Spleen (tissue), 13 donors: ENCODE data around the gene TRAM2. TPM values are rescaled to one million over a fixed set of nuclear protein-coding genes. Genes with fewer than 3 reads are reported as not detected.

Source experiments
- DNase-seq: peaks from one replicate; pipeline ENCODE4 v3.0.0-alpha.2; 2020
- H3K27ac ChIP-seq, 8 donors: fragments of 200-600 bp; sonication (generic) in 7 of 8; 1 replicate in 4 of 8; 2 replicates in 4 of 8; pipeline versions ENCODE4 v1.5.0 to v1.8.0; 2016 to 2021; ENCODE audit warnings: inconsistent platforms in 4 of 8, mild to moderate bottlenecking in 4 of 8, moderate library complexity in 1 of 8
- H3K27me3 ChIP-seq, 7 donors: fragments of 200-600 bp; sonication (generic) in 6 of 7; replicated peaks in 1 of 7; 1 replicate in 4 of 7; 2 replicates in 3 of 7; pipeline versions ENCODE4 v1.5.0 to v1.8.0; 2016 to 2021; ENCODE audit warnings: inconsistent platforms in 3 of 7, mild to moderate bottlenecking in 1 of 7
- H3K36me3 ChIP-seq, 6 donors: fragments of 200-600 bp; sonication (generic) in 5 of 6; 1 replicate in 4 of 6; 2 replicates in 2 of 6; pipeline versions ENCODE4 v1.5.0 to v1.8.0; 2016 to 2021; ENCODE audit warnings: inconsistent platforms in 2 of 6
- H3K4me1 ChIP-seq, 6 donors: fragments of 200-600 bp; sonication (generic) in 5 of 6; 1 replicate in 3 of 6; 2 replicates in 3 of 6; pipeline versions ENCODE4 v1.5.0 to v1.8.0; 2016 to 2021; ENCODE audit warnings: inconsistent platforms in 3 of 6
- H3K4me3 ChIP-seq, 8 donors: fragments of 200-600 bp; sonication (generic) in 7 of 8; 1 replicate in 4 of 8; 2 replicates in 4 of 8; pipeline versions ENCODE4 v1.5.0 to v1.8.0; 2016 to 2021; ENCODE audit warnings: inconsistent platforms in 4 of 8, mild to moderate bottlenecking in 4 of 8, moderate library complexity in 2 of 8
- H3K9me3 ChIP-seq, 8 donors: fragments of 200-600 bp; sonication (generic) in 7 of 8; 1 replicate in 4 of 8; 2 replicates in 4 of 8; pipeline versions ENCODE4 v1.5.0 to v1.8.0; 2016 to 2021; ENCODE audit warnings: inconsistent platforms in 4 of 8
- POLR2A ChIP-seq, 3 donors: fragments of 450-650 bp; IDR thresholded peaks; one replicate each; pipeline ENCODE4 v1.5.1; 2017; ENCODE audit warnings: antibody characterized with exemption in 3 of 3, mild to moderate bottlenecking in 1 of 3
- POLR2AphosphoS5 ChIP-seq, 3 donors: sonication (generic); formaldehyde crosslinking; IDR thresholded peaks; one replicate each; pipeline ENCODE4 v1.5.1; 2017; ENCODE audit warnings: antibody characterized with exemption in 3 of 3
- WGBS, 5 donors: extraction: QIAGEN DNeasy Blood & Tissue Kit in 3 of 5; methylation state at CpG; one replicate each; pipeline versions ENCODE4 v1.1.5 to v1.1.7; 2013 to 2018; 5-methylcytosine and 5-hydroxymethylcytosine counted together
- intact Hi-C: fragments of 100-400 bp; cut with DNase I; formaldehyde crosslinking; loops from one replicate; pipeline ENCODE4 v1.15.0; 2023; ENCODE audit warnings: low total_unique reads
- long read RNA-seq, 2 donors: transcript quantifications; one replicate each; lab custom pipeline, GENCODE V29; 2026
- polyA plus RNA-seq, 3 donors: library from polyadenylated mRNA; stranded (reverse); fragments of 200-250 nt; gene quantifications; one replicate each; pipeline ENCODE4 v1.2.1, GENCODE V29; 2013
- total RNA-seq, 7 donors: library from RNA; depleted of rRNA in 3 of 7; stranded (reverse); fragments of >200 nt in 3 of 7; fragmentation: NEBNext Ultra II Directional in 4 of 7; extraction: Animal tissue kit (Norgen Biotek cat#: 25700) in 4 of 7; gene quantifications; one replicate each; pipeline versions ENCODE4 v1.1.0 to v1.2.1, GENCODE V29; 2016 to 2021
- TF ChIP-seq, protein P1 (sequence below), 11 experiments: fragments of 200-600 bp in 7 of 11; fragments of 450-650 bp in 4 of 11; sonication (generic) in 4 of 11; IDR thresholded peaks in 8 of 11; conservative IDR thresholded peaks in 3 of 11; 1 replicate in 7 of 11; 2 replicates in 4 of 11; pipeline versions ENCODE4 v1.4.0 to v1.8.0; 2016 to 2021; ENCODE audit warnings: antibody characterized with exemption in 11 of 11, inconsistent platforms in 4 of 11, mild to moderate bottlenecking in 1 of 11
- donor health status: healthy with polysubstance abuse.
- donor health status: DM: no; HTN: no; CAD: no; lungs with moderate emphysema.
- donor health status: DM: no; HTN: no; CAD: no.
- donor health status: Bipolar disorder and iron deficiency.
- donor health status: healthy.
- donor health status: DM: no; HTN: no; CAD: no.
- donor health status: DM: yes; HTN: yes; CAD: no.

Gene TRAM2, protein sequence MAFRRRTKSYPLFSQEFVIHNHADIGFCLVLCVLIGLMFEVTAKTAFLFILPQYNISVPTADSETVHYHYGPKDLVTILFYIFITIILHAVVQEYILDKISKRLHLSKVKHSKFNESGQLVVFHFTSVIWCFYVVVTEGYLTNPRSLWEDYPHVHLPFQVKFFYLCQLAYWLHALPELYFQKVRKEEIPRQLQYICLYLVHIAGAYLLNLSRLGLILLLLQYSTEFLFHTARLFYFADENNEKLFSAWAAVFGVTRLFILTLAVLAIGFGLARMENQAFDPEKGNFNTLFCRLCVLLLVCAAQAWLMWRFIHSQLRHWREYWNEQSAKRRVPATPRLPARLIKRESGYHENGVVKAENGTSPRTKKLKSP
- 10 to 100 TPM; 26.7 to 47.7 (median 40.1) TPM for total RNA-seq
- polyA plus RNA-seq = 1 to 10 TPM; 1.8 to 4.8 (median 2.2) TPM
- long read RNA-seq, donor 1 = 0 reads
- long read RNA-seq, donor 2, full-length matches to known transcripts = 4 of 4 reads
- long read RNA-seq, donor 2, partial matches to known transcripts = 0 of 4 reads
- long read RNA-seq, donor 2, other reads (novel, unspliced or antisense) = 0 of 4 reads

DNA sequence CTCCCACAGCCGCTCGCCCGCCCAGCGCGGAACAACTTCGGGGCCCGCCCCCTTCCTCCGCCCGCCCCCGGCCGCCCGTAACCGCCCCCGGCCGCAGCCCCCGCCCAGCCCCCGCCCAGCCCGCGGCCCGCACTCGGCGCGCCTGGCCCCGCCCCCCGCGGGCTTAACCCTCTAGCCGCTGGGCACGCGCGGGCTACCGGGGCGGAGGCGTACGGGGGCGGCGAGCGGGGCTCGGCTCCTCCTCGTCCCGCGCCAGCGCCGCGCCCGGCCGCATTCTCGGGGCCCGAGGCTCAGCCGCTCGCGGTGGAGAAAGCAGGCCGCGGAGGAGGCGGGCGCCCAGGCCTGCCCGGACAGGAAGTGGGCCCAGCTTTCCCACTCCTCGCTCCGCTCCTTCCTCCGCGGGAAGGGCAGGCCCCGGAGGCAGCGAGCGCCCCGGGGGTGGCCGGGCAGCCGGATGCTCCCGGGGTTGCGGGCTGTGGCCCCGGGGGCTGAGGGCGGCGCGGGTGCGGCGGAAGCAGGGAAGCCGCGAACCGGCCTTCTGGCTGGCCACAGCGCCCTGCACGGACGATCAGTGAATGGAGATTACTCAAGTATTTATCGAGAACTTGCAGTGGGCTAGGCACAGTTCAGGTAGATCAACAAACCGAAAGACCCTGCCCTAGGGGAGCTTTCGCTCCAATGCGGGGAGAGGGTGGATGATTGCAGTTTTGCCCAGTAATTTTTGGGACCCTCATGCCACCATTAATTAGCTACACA lies at the start of gene TRAM2:
Gene TRAM2, minus strand, starts transcription at position 39 of the 756 bp plus-strand sequence. CDS start 145 bp downstream, outside the sequence.
- Histone ChIP-seq H3K36me3 (peaks cover 0 to 8% (median 0%) of the 10 kb centered on the region in 6 donors), H3K4me1 (peaks cover 25 to 58% (median 56%) of the 10 kb centered on the region in 6 donors), H3K9me3 (no peaks in the 10 kb centered on the region), H3K27ac (peak within 1 kb of the TSS; percentile 90 to 99 (median 98)), H3K4me3 (peak within 1 kb of the TSS; percentile 65 to 95 (median 82)), H3K27me3 (no peaks in the 10 kb centered on the region)
- TF ChIP-seq, protein P1, sequence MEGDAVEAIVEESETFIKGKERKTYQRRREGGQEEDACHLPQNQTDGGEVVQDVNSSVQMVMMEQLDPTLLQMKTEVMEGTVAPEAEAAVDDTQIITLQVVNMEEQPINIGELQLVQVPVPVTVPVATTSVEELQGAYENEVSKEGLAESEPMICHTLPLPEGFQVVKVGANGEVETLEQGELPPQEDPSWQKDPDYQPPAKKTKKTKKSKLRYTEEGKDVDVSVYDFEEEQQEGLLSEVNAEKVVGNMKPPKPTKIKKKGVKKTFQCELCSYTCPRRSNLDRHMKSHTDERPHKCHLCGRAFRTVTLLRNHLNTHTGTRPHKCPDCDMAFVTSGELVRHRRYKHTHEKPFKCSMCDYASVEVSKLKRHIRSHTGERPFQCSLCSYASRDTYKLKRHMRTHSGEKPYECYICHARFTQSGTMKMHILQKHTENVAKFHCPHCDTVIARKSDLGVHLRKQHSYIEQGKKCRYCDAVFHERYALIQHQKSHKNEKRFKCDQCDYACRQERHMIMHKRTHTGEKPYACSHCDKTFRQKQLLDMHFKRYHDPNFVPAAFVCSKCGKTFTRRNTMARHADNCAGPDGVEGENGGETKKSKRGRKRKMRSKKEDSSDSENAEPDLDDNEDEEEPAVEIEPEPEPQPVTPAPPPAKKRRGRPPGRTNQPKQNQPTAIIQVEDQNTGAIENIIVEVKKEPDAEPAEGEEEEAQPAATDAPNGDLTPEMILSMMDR (IDR thresholded peaks at IDR 0.05 in 8 of 11, conservative IDR thresholded peaks at IDR 0.05 in 3 of 11) = no peak
- TF ChIP-seq POLR2A (IDR thresholded peaks at IDR 0.05) = peak in 1 of 3 donors; percentile 41
- peak; percentile 40 to 77 (median 72) for TF ChIP-seq POLR2AphosphoS5 (IDR thresholded peaks at IDR 0.05)
- DNase-seq = peak; percentile 96
- 1 to 2% (median 1%) methylated on average over 28 to 84 of the region's 84 CpGs for WGBS, 5 donors
- intact Hi-C loops = loop anchor here (5.0 kb wide), 1 partner anchor 155 kb away; the partner anchor contains the start of gene EFHC1

DNA sequence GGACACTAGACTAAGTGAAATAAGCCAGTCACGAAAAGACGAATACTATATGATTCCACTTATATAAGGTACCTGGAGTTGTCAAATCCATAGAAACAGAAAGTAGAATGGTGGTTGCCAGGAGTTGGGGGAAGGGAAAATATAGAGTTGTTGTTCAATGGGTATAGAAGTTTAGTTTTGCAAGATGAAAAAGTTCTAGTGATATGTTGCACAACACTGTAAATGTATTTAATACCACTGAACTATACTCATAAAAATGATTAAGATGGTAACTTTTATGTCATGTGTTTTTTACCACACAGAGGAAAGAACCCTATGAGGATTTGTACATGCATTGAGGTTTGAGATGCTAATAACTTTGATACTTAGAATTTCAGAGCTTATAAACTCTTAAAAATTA lies 46.0 kb upstream of the TRAM2 start:
- TF ChIP-seq, protein P1 (IDR thresholded peaks at IDR 0.05 in 8 of 11, conservative IDR thresholded peaks at IDR 0.05 in 3 of 11) = no peak
- TF ChIP-seq POLR2A (IDR thresholded peaks at IDR 0.05) = no peak
- no peak for TF ChIP-seq POLR2AphosphoS5 (IDR thresholded peaks at IDR 0.05)
- Histone ChIP-seq H3K27ac (no peak overlapping the region), H3K4me3 (no peak overlapping the region), H3K9me3 (peaks cover 0 to 5% (median 0%) of the 10 kb centered on the region in 8 donors), H3K27me3 (no peaks in the 10 kb centered on the region), H3K4me1 (no peaks in the 10 kb centered on the region), H3K36me3 (no peaks in the 10 kb centered on the region)
- intact Hi-C loops = no loop called here
- 78 to 94% (median 92%) methylated on average over 2 of the region's 2 CpGs for WGBS, 5 donors
- DNase-seq = no peak

DNA sequence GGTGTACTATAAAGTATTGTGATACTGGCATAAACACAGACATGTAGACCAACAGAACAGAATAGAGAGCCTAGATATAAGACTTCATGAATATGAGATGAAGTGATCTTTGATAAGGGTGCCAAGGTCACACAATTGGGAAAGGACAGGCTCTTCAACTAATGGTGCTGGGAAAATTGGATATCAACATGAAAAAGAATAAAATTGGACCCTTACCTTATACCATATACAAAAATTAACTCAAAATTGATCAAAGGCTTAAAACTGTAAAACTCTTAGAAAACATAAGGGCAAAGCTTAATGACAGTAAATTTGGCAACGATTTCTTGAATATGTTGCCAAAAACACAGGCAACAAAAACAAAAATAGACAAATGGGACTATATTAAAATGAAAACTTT lies 44.8 kb upstream of the TRAM2 start:
- Histone ChIP-seq H3K4me1 (no peaks in the 10 kb centered on the region), H3K4me3 (no peak overlapping the region), H3K9me3 (peaks cover 0 to 5% (median 0%) of the 10 kb centered on the region in 8 donors), H3K27me3 (no peaks in the 10 kb centered on the region), H3K36me3 (no peaks in the 10 kb centered on the region), H3K27ac (no peak overlapping the region)
- WGBS, 5 donors = 55 to 89% (median 72%) methylated on average over 1 of the region's 1 CpG
- TF ChIP-seq POLR2AphosphoS5 (IDR thresholded peaks at IDR 0.05) (no peak), POLR2A (IDR thresholded peaks at IDR 0.05) (no peak)
- TF ChIP-seq, protein P1 (IDR thresholded peaks at IDR 0.05 in 8 of 11, conservative IDR thresholded peaks at IDR 0.05 in 3 of 11) = no peak
- intact Hi-C loops = no loop called here
- no peak for DNase-seq

DNA sequence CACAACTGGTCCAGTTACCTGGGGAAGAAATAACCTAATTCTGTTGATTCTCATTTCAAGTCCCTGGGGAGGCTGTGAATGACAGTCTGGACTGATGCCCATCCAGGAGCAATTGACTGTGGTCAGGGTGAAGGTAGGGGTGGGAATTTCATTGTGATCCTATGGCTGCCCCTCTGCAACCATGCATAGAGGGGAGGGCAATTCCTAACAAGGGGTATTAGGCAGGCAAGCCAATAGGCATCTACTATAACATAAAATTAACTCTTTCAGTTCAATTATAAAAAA lies 44.0 kb upstream of the TRAM2 start:
- H3K9me3 ChIP-seq = peaks cover 0 to 5% (median 0%) of the 10 kb centered on the region in 8 donors
- H3K4me3 ChIP-seq = no peak overlapping the region
- no peak for DNase-seq
- no peaks in the 10 kb centered on the region for H3K36me3 ChIP-seq
- no peak for TF ChIP-seq POLR2A (IDR thresholded peaks at IDR 0.05)
- TF ChIP-seq, protein P1 (IDR thresholded peaks at IDR 0.05 in 8 of 11, conservative IDR thresholded peaks at IDR 0.05 in 3 of 11) = no peak
- TF ChIP-seq POLR2AphosphoS5 (IDR thresholded peaks at IDR 0.05) = no peak
- no peaks in the 10 kb centered on the region for H3K4me1 ChIP-seq
- H3K27me3 ChIP-seq = no peaks in the 10 kb centered on the region
- H3K27ac ChIP-seq = no peak overlapping the region
- intact Hi-C loops = no loop called here
